ENCODE results near the gene ST6GALNAC4. TPM values are rescaled to one million over a fixed set of nuclear protein-coding genes. Genes with fewer than 3 reads are reported as not detected.

ST6GALNAC4 gene
- total and polyA plus RNA-seq, 3 donors from 2014 or later: 10.3 to 24.7 (median 18.8) TPM

GRCh38 chr9:127865645-127866464, 51.0 kb downstream of the ST6GALNAC4 start:
- intact Hi-C loops (cut with DNase I; ENCODE audit: low total_unique reads): loop anchor here (10.0 kb wide), 1 partner anchor 81 kb away; the partner anchor contains the start of gene CDK9
- Histone ChIP-seq H3K4me1 (peaks cover 51% of the 10 kb centered on the region), H3K4me3 (no peak overlapping the region), H3K36me3 (ENCODE audit: low read depth, missing control alignments) (no peaks in the 10 kb centered on the region), H3K27ac (peak overlapping the region in 1 of 2 donors; percentile 64), H3K27me3 (no peaks in the 10 kb centered on the region), H3K9me3 (no peaks in the 10 kb centered on the region)
- TF ChIP-seq CTCF (IDR thresholded peaks at IDR 0.05): no peak
- no peak for TF ChIP-seq POLR2A (IDR thresholded peaks at IDR 0.05)
- DNase-seq: no peak
- WGBS, 2 donors: 63 to 76% methylated on average over 18 to 19 of the region's 19 CpGs

GRCh38 chr9:127863191-127863621, 53.6 kb downstream of the ST6GALNAC4 start:
- WGBS, 2 donors: 78 to 86% methylated on average over 13 of the region's 13 CpGs
- no peak for TF ChIP-seq CTCF (IDR thresholded peaks at IDR 0.05)
- TF ChIP-seq POLR2A (IDR thresholded peaks at IDR 0.05): no peak
- H3K9me3 ChIP-seq: no peaks in the 10 kb centered on the region
- peaks cover 61% of the 10 kb centered on the region for H3K4me1 ChIP-seq
- no peaks in the 10 kb centered on the region for H3K36me3 ChIP-seq (ENCODE audit: low read depth, missing control alignments)
- peak overlapping the region in 1 of 2 donors; percentile 93 for H3K27ac ChIP-seq
- H3K4me3 ChIP-seq: no peak overlapping the region
- no peak for DNase-seq
- H3K27me3 ChIP-seq: no peaks in the 10 kb centered on the region
- intact Hi-C loops (cut with DNase I; ENCODE audit: low total_unique reads): loop anchor here (10.0 kb wide), 1 partner anchor 78 kb away; the partner anchor contains the start of gene CDK9

- 25 to 33% methylated on average over 21 to 29 of the region's 29 CpGs for WGBS, 2 donors
- H3K27ac ChIP-seq: peak overlapping the region; percentile 88 to 93
- H3K4me1 ChIP-seq: peaks cover 63% of the 10 kb centered on the region
- H3K9me3 ChIP-seq: no peaks in the 10 kb centered on the region
- TF ChIP-seq CTCF (IDR thresholded peaks at IDR 0.05): no peak
- TF ChIP-seq POLR2A (IDR thresholded peaks at IDR 0.05): no peak
- H3K27me3 ChIP-seq: no peaks in the 10 kb centered on the region
- H3K4me3 ChIP-seq: no peak overlapping the region
- DNase-seq: peak; percentile 86
- intact Hi-C loops (cut with DNase I; ENCODE audit: low total_unique reads): loop anchor here (10.0 kb wide), 1 partner anchor 78 kb away; the partner anchor contains the start of gene CDK9
- H3K36me3 ChIP-seq (ENCODE audit: low read depth, missing control alignments): no peaks in the 10 kb centered on the region
Measured at GRCh38 chr9:127862075-127863011, 54.5 kb downstream of the ST6GALNAC4 start.

GRCh38 chr9:127860779-127861178, 56.1 kb downstream of the ST6GALNAC4 start:
- WGBS, 2 donors: 84 to 87% methylated on average over 11 of the region's 11 CpGs
- intact Hi-C loops (cut with DNase I; ENCODE audit: low total_unique reads): loop anchor here (10.0 kb wide), 1 partner anchor 76 kb away; the partner anchor contains the start of gene CDK9
- Histone ChIP-seq H3K9me3 (no peaks in the 10 kb centered on the region), H3K27me3 (no peaks in the 10 kb centered on the region), H3K36me3 (ENCODE audit: low read depth, missing control alignments) (no peaks in the 10 kb centered on the region), H3K27ac (peak overlapping the region; percentile 88 to 93), H3K4me1 (peaks cover 64% of the 10 kb centered on the region), H3K4me3 (no peak overlapping the region)
- TF ChIP-seq CTCF (IDR thresholded peaks at IDR 0.05) (no peak), POLR2A (IDR thresholded peaks at IDR 0.05) (no peak)
- DNase-seq: no peak
